ENCODE data around the gene PDGFD. TPM values are rescaled to one million over a fixed set of nuclear protein-coding genes. Genes with fewer than 3 reads are reported as not detected.

PDGFD gene
- polyA plus RNA-seq, 1 of the 3 experiments (the other 2 are of a cell fraction) = 4.8 TPM

DNA sequence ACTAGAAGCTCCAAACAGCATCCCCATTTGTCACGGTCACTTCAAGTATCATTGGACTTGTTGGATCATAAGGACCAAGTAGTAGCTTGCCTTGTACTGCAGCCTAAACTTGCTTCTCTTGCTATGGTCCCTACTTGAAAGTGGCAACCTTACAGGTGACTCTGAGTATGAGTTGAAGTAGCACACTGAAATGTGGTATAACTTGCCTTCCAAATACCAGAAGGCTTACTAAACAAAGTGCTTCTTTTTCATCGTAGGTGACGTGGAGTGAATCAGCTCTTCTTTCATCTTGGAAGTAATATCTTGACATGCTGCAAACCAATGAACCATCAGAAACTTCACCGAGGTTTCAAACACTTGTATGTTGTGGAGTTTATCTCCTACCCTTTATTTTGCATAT, 296.5 kb downstream of the PDGFD start:
- WGBS (ENCODE audit: low lambda C conversion rate) = 66% methylated on average over 4 of the region's 4 CpGs
- Histone ChIP-seq H2AFZ (ENCODE audit: low read depth) (no peak overlapping the region), H3K4me1 (ENCODE audit: control insufficient read depth in 1 of 2, insufficient read depth in 2 of 2, low read depth in 1 of 2, low read length in 1 of 2) (no peaks in the 10 kb centered on the region; a peak in 1 of 4 replicates), H3K4me3 (ENCODE audit: low read depth in 2 of 2, low read length in 1 of 2) (no peak overlapping the region), H3F3A (replicated peaks; ENCODE audit: insufficient read depth) (no peaks in the 10 kb centered on the region), H3K4me2 (no peak overlapping the region), H3K27ac (ENCODE audit: low read depth in 2 of 2, low read length in 1 of 2) (no peak overlapping the region), H3K9ac (no peak overlapping the region), H4K20me1 (ENCODE audit: insufficient read depth) (no peaks in the 10 kb centered on the region), H3K36me3 (replicated peaks in 1 of 2; ENCODE audit: control insufficient read depth in 1 of 2, insufficient read depth in 2 of 2, low read length in 1 of 2) (no peaks in the 10 kb centered on the region), H3K9me3 (no peaks in the 10 kb centered on the region), H3K9me2 (no peaks in the 10 kb centered on the region), H3K27me3 (ENCODE audit: insufficient read depth) (no peaks in the 10 kb centered on the region), H3K79me2 (ENCODE audit: insufficient read depth) (no peaks in the 10 kb centered on the region)
- ChIA-PET POLR2A (no interaction called here), CTCF (no interaction called here)
- TF ChIP-seq, protein P1, sequence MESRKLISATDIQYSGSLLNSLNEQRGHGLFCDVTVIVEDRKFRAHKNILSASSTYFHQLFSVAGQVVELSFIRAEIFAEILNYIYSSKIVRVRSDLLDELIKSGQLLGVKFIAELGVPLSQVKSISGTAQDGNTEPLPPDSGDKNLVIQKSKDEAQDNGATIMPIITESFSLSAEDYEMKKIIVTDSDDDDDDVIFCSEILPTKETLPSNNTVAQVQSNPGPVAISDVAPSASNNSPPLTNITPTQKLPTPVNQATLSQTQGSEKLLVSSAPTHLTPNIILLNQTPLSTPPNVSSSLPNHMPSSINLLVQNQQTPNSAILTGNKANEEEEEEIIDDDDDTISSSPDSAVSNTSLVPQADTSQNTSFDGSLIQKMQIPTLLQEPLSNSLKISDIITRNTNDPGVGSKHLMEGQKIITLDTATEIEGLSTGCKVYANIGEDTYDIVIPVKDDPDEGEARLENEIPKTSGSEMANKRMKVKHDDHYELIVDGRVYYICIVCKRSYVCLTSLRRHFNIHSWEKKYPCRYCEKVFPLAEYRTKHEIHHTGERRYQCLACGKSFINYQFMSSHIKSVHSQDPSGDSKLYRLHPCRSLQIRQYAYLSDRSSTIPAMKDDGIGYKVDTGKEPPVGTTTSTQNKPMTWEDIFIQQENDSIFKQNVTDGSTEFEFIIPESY (IDR thresholded peaks at IDR 0.05; ENCODE audit: borderline replicate concordance, low read depth) = no peak
- no peak for TF ChIP-seq USF2 (IDR thresholded peaks at IDR 0.05; ENCODE audit: borderline replicate concordance, low read depth, low read length)
- no peak for TF ChIP-seq RCOR1 (IDR thresholded peaks at IDR 0.05; ENCODE audit: low read length)
- no peak for TF ChIP-seq YY1 (IDR thresholded peaks at IDR 0.05; ENCODE audit: low read depth)
- no peak for TF ChIP-seq TEAD4 (IDR thresholded peaks at IDR 0.05; ENCODE audit: borderline replicate concordance, insufficient read depth)
- no peak for TF ChIP-seq EZH2phosphoT487 (IDR thresholded peaks at IDR 0.05; ENCODE audit: borderline replicate concordance, low read depth)
- no peak for TF ChIP-seq GABPA (IDR thresholded peaks at IDR 0.05; ENCODE audit: low read depth)
- TF ChIP-seq FOSL2 (IDR thresholded peaks at IDR 0.05; ENCODE audit: borderline replicate concordance, low read depth) = no peak
- TF ChIP-seq GATA2 (CRISPR knock-in tag; IDR thresholded peaks at IDR 0.05) = no peak
- no peak for TF ChIP-seq POLR2AphosphoS5 (IDR thresholded peaks at IDR 0.05; ENCODE audit: low read depth, low read length)
- no peak for TF ChIP-seq ELF1 (IDR thresholded peaks at IDR 0.05)
- no peak for TF ChIP-seq MXI1 (IDR thresholded peaks at IDR 0.05; ENCODE audit: low read depth, low read length)
- no peak for TF ChIP-seq MAX (IDR thresholded peaks at IDR 0.05; ENCODE audit: low read depth)
- TF ChIP-seq RAD21 (IDR thresholded peaks at IDR 0.05; ENCODE audit: low read length) = no peak
- DNase-seq = no peak

GRCh38 chr11:103863497-103863896, 300.4 kb downstream of the PDGFD start:
- 84% methylated on average over 3 of the region's 3 CpGs for WGBS (ENCODE audit: low lambda C conversion rate)
- Histone ChIP-seq H3K79me2 (ENCODE audit: insufficient read depth) (no peaks in the 10 kb centered on the region), H2AFZ (ENCODE audit: low read depth) (no peak overlapping the region), H3K4me3 (ENCODE audit: low read depth in 2 of 2, low read length in 1 of 2) (no peak overlapping the region), H3K27ac (ENCODE audit: low read depth in 2 of 2, low read length in 1 of 2) (no peak overlapping the region), H3K9me3 (no peaks in the 10 kb centered on the region), H3K4me1 (ENCODE audit: control insufficient read depth in 1 of 2, insufficient read depth in 2 of 2, low read depth in 1 of 2, low read length in 1 of 2) (no peaks in the 10 kb centered on the region; a peak in 1 of 4 replicates), H3K4me2 (no peak overlapping the region), H3K36me3 (replicated peaks in 1 of 2; ENCODE audit: control insufficient read depth in 1 of 2, insufficient read depth in 2 of 2, low read length in 1 of 2) (no peaks in the 10 kb centered on the region), H3F3A (replicated peaks; ENCODE audit: insufficient read depth) (no peaks in the 10 kb centered on the region), H3K9me2 (no peaks in the 10 kb centered on the region), H3K9ac (no peak overlapping the region), H3K27me3 (ENCODE audit: insufficient read depth) (no peaks in the 10 kb centered on the region), H4K20me1 (ENCODE audit: insufficient read depth) (no peaks in the 10 kb centered on the region)
- ChIA-PET POLR2A (no interaction called here), CTCF (interaction anchor here (1.6 kb wide), 1 partner anchor 8 kb away, joined by 5 read pairs; no protein-coding TSS in a partner anchor)
- DNase-seq = no peak
- TF ChIP-seq YY1 (IDR thresholded peaks at IDR 0.05; ENCODE audit: low read depth) (no peak), CHD2 (IDR thresholded peaks at IDR 0.05; ENCODE audit: low read length, partially characterized antibody) (no peak), IRF3 (IDR thresholded peaks at IDR 0.05; ENCODE audit: low read depth, low read length) (no peak), USF2 (IDR thresholded peaks at IDR 0.05; ENCODE audit: borderline replicate concordance, low read depth, low read length) (no peak), FOSL2 (IDR thresholded peaks at IDR 0.05; ENCODE audit: borderline replicate concordance, low read depth) (no peak), MAX (IDR thresholded peaks at IDR 0.05; ENCODE audit: low read depth) (no peak), MEF2A (IDR thresholded peaks at IDR 0.05; ENCODE audit: borderline replicate concordance, low read depth) (no peak)
